Ovary (tissue), 3 donors: ENCODE data around the gene VASN.

Experiments
- POLR2A ChIP-seq: fragments of 450-650 bp; IDR thresholded peaks from one replicate; pipeline ENCODE4 v1.6.1; 2017; ENCODE audit warnings: antibody characterized with exemption, mild to moderate bottlenecking, moderate library complexity
- TF ChIP-seq, protein P1 (sequence below), 3 donors: fragments of 450-650 bp in 2 of 3; fragments of 200-600 bp in 1 of 3; IDR thresholded peaks; one replicate each; pipeline versions ENCODE4 v1.5.1 to v1.8.0; 2016 to 2022; ENCODE audit warnings: antibody characterized with exemption in 3 of 3, mild to moderate bottlenecking in 1 of 3
- donor health status: DM: no; HTN: no; CAD: no.

- TF ChIP-seq, protein P1, sequence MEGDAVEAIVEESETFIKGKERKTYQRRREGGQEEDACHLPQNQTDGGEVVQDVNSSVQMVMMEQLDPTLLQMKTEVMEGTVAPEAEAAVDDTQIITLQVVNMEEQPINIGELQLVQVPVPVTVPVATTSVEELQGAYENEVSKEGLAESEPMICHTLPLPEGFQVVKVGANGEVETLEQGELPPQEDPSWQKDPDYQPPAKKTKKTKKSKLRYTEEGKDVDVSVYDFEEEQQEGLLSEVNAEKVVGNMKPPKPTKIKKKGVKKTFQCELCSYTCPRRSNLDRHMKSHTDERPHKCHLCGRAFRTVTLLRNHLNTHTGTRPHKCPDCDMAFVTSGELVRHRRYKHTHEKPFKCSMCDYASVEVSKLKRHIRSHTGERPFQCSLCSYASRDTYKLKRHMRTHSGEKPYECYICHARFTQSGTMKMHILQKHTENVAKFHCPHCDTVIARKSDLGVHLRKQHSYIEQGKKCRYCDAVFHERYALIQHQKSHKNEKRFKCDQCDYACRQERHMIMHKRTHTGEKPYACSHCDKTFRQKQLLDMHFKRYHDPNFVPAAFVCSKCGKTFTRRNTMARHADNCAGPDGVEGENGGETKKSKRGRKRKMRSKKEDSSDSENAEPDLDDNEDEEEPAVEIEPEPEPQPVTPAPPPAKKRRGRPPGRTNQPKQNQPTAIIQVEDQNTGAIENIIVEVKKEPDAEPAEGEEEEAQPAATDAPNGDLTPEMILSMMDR (IDR thresholded peaks at IDR 0.05), result no peak
- TF ChIP-seq POLR2A, result no peak
These were observed 47.8 kb downstream of the VASN start for GRCh38 chr16:4419402-4419959.
